PC-9 (cell line): ENCODE measurements around the gene SPACDR. TPM values are rescaled to one million over a fixed set of nuclear protein-coding genes. Genes with fewer than 3 reads are reported as not detected.

Experiments
- BruUV-seq: library from RNA; stranded (reverse); fragments of 400-500 nt; replicated peaks from 2 replicates; lab custom pipeline; 2021; lab: Mats Ljungman, UMichigan
- CTCF ChIA-PET: fragments of 300-600 bp; sonication (Branson Sonifier 250); formaldehyde crosslinking; loops from one replicate; lab custom pipeline; 2022; ENCODE audit warnings: antibody characterized with exemption; lab: Charles Lee
- POLR2A ChIA-PET: fragments of 300-600 bp; sonication (Branson Sonifier 250); formaldehyde crosslinking; loops from one replicate; lab custom pipeline; 2022; ENCODE audit warnings: antibody characterized with exemption; ENCODE audit not compliant: unreplicated experiment; lab: Charles Lee
- DNase-seq, 2 experiments: peaks; one replicate each; pipeline versions ENCODE4 v3.0.0 to v3.0.0-alpha.2; 2015 to 2022; ENCODE audit warnings: mixed read lengths in 1 of 2
- H2AFZ ChIP-seq: fragments of 200-600 bp; sonication (generic); 2 replicates; pipeline ENCODE4 v1.8.1; 2017; ENCODE audit warnings: antibody characterized with exemption
- H3F3A ChIP-seq: fragments of 200-600 bp; sonication (generic); 2 replicates; pipeline ENCODE4 v1.8.1; 2017; ENCODE audit warnings: antibody characterized with exemption, mild to moderate bottlenecking, low read depth; ENCODE audit not compliant: insufficient read depth
- H3K27ac ChIP-seq: fragments of 200-600 bp; sonication (generic); 2 replicates; pipeline ENCODE4 v1.6.1; 2016; ENCODE audit warnings: mixed run types
- H3K27me3 ChIP-seq: fragments of 200-600 bp; sonication (generic); 2 replicates; pipeline ENCODE4 v1.6.1; 2016; ENCODE audit warnings: low read depth, mixed run types; ENCODE audit not compliant: insufficient read depth
- H3K36me3 ChIP-seq: fragments of 200-600 bp; sonication (generic); 2 replicates; pipeline ENCODE4 v1.6.1; 2016; ENCODE audit warnings: low read depth, mixed run types
- H3K4me1 ChIP-seq: fragments of 200-600 bp; sonication (generic); replicated peaks from 2 replicates; pipeline ENCODE4 v1.6.1; 2016; ENCODE audit warnings: mixed run types; ENCODE audit not compliant: insufficient read depth
- H3K4me2 ChIP-seq: fragments of 200-600 bp; sonication (generic); 2 replicates; pipeline ENCODE4 v1.6.1; 2017; ENCODE audit warnings: mixed run types
- H3K4me3 ChIP-seq: fragments of 200-600 bp; sonication (generic); 2 replicates; pipeline ENCODE4 v1.6.1; 2016; ENCODE audit warnings: mixed run types
- H3K79me2 ChIP-seq: fragments of 200-600 bp; sonication (generic); 2 replicates; pipeline ENCODE4 v1.6.1; 2017; ENCODE audit warnings: low read depth, mixed run types
- H3K9me2 ChIP-seq: fragments of 200-600 bp; sonication (generic); 2 replicates; pipeline ENCODE4 v1.8.1; 2017; ENCODE audit warnings: mild to moderate bottlenecking; ENCODE audit not compliant: insufficient read depth
- H3K9me3 ChIP-seq: fragments of 200-600 bp; sonication (generic); 2 replicates; pipeline ENCODE4 v1.8.1; 2016; ENCODE audit warnings: low read depth; ENCODE audit not compliant: insufficient read depth
- H4K20me1 ChIP-seq: fragments of 200-600 bp; sonication (generic); 2 replicates; pipeline ENCODE4 v1.8.1; 2017; ENCODE audit not compliant: insufficient read depth
- CTCF ChIP-seq: fragments of 200-600 bp; sonication (generic); conservative IDR thresholded peaks from 2 replicates; pipeline ENCODE4 v1.6.1; 2017; ENCODE audit warnings: mixed run types, antibody characterized with exemption, mild to moderate bottlenecking, moderate library complexity
- EZH2 ChIP-seq: fragments of 200-600 bp; sonication (generic); IDR thresholded peaks from 2 replicates; pipeline ENCODE4 v1.8.0; 2017; ENCODE audit warnings: antibody characterized with exemption, low read depth
- intact Hi-C: fragments of 100-400 bp; cut with micrococcal nuclease; formaldehyde crosslinking; loops from one replicate; pipeline ENCODE4 v1.10.0; 2022; ENCODE audit not compliant: unreplicated experiment
- total RNA-seq: library from RNA; stranded (reverse); gene quantifications from 2 replicates; pipeline ENCODE4 v1.2.3, GENCODE V29; 2021

Gene SPACDR
- total RNA-seq, 1 experiment from 2014 or later: 1.4 TPM

- H3K4me3 ChIP-seq: peak overlapping the region; percentile 66
- H3K36me3 ChIP-seq: peaks cover 19% of the 10 kb centered on the region; the same call in 1 of the 2 replicates
- peaks cover 44% of the 10 kb centered on the region for H3K79me2 ChIP-seq
- no peaks in the 10 kb centered on the region for H3K27me3 ChIP-seq
- H3F3A ChIP-seq: peaks cover 40% of the 10 kb centered on the region; the same call in 1 of the 2 replicates
- TF ChIP-seq CTCF (no peak; the same call in 1 of the 2 replicates), EZH2 (no peak)
- no peaks in the 10 kb centered on the region for H3K9me2 ChIP-seq
- DNase-seq: peak; percentile 97 to 100
- intact Hi-C loops: loop anchor here (1.0 to 2.0 kb wide), 5 partner anchors 93 to 438 kb away; partner anchors contain the start of genes AP4M1, MCM7, TRIP6 and ZNF3
- ChIA-PET CTCF (interaction anchor here (0.6 kb wide), 1 partner anchor 262 kb away, joined by 4 read pairs; no protein-coding TSS in a partner anchor), POLR2A (interaction anchor here (0.6 to 1.8 kb wide), 28 partner anchors 8 to 1430 kb away, joined by 3 to 22 read pairs (median 5); partner anchors contain the start of genes AP4M1, FBXO24, LRCH4 and MOSPD3)
- BruUV-seq: TSS peak; percentile 40
- H2AFZ ChIP-seq: peak overlapping the region; percentile 79; the same call in 1 of the 2 replicates
- peak overlapping the region; percentile 93 for H3K27ac ChIP-seq
- H4K20me1 ChIP-seq: no peaks in the 10 kb centered on the region; the same call in 1 of the 2 replicates
- peaks cover 37% of the 10 kb centered on the region for H3K4me1 ChIP-seq
- peak overlapping the region; percentile 80 for H3K4me2 ChIP-seq
- no peaks in the 10 kb centered on the region for H3K9me3 ChIP-seq
These were observed 35.0 kb downstream of the SPACDR start for GRCh38 chr7:100428967-100429636.

- no peaks in the 10 kb centered on the region for H3K9me3 ChIP-seq
- intact Hi-C loops: loop anchor here (1.0 to 2.0 kb wide), 2 partner anchors 182 to 438 kb away; partner anchors contain the start of gene TRIP6
- H4K20me1 ChIP-seq: no peaks in the 10 kb centered on the region; the same call in 1 of the 2 replicates
- peak; percentile 88 to 98 for DNase-seq
- H3F3A ChIP-seq: peaks cover 32% of the 10 kb centered on the region; the same call in 1 of the 2 replicates
- H3K27me3 ChIP-seq: no peaks in the 10 kb centered on the region
- CTCF ChIA-PET: interaction anchor here (0.7 to 0.8 kb wide), 2 partner anchors 36 to 184 kb away, joined by 3 to 5 read pairs; partner anchors contain the start of gene MOSPD3
- H3K4me2 ChIP-seq: peak within 1 kb of the TSS; percentile 80
- peak within 1 kb of the TSS; percentile 93 for H3K27ac ChIP-seq
- H3K79me2 ChIP-seq: peaks cover 37% of the 10 kb centered on the region
- H2AFZ ChIP-seq: peak within 1 kb of the TSS; percentile 79
- TF ChIP-seq CTCF (no peak; the same call in 1 of the 2 replicates), EZH2 (no peak)
- TSS peak; percentile 64 for BruUV-seq
- H3K4me3 ChIP-seq: peak within 1 kb of the TSS; percentile 66
- H3K4me1 ChIP-seq: peaks cover 30% of the 10 kb centered on the region
- POLR2A ChIA-PET: interaction anchor here (0.5 to 1.8 kb wide), 26 partner anchors 8 to 796 kb away, joined by 3 to 22 read pairs (median 6); partner anchors contain the start of genes AP4M1, FBXO24, GAL3ST4 and LRCH4
- H3K9me2 ChIP-seq: no peaks in the 10 kb centered on the region
- H3K36me3 ChIP-seq: 0 out of 2 replicates have a peak, but pooled peaks cover 13% of the 10 kb centered on the region
These were observed 35.7 kb downstream of the SPACDR start, which contains the start of gene ZCWPW1 for GRCh38 chr7:100428199-100428966. TSS of gene ZCWPW1 (minus strand) at chr7:100428703. CDS start at chr7:100420649, 8,054 bp downstream.
